SK-N-MC (cell line): Measurements from ENCODE around the gene TRMT112.

Experiments used
- EZH2 ChIP-seq: fragments of 200-600 bp; sonication (generic); IDR thresholded peaks from one replicate; pipeline ENCODE4 v1.6.1; 2017; ENCODE audit warnings: antibody characterized with exemption
- POLR2AphosphoS5 ChIP-seq: IDR thresholded peaks from 2 replicates; pipeline ENCODE4 v1.6.1; 2012; ENCODE audit warnings: mild to moderate bottlenecking, low read depth, low read length, borderline replicate concordance

- TF ChIP-seq EZH2 = no peak
- no peak for TF ChIP-seq POLR2AphosphoS5
Measured at GRCh38 chr11:64296830-64297698, 20.3 kb downstream of the TRMT112 start.
